ENCODE data around the gene GFRA1.

DNA sequence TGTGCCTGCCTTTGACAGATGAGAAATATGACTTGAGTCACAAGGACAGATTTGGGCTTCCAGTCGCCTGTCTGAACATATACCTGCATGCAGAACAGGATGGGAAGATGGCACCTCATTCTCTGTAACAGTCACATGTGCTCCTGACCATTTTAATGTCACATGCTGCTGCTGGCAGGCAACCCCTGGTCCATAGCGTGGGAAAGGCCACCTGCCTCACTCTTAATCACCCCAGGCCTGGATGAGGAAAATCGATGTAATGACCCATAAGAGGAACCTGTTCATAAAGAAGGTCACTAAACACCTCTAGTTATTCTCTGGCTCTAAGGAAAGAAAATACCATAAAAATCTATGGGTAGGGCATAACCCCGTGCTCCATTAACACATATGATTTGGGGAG, 110.2 kb downstream of the GFRA1 start:
- TF ChIP-seq, protein P1, sequence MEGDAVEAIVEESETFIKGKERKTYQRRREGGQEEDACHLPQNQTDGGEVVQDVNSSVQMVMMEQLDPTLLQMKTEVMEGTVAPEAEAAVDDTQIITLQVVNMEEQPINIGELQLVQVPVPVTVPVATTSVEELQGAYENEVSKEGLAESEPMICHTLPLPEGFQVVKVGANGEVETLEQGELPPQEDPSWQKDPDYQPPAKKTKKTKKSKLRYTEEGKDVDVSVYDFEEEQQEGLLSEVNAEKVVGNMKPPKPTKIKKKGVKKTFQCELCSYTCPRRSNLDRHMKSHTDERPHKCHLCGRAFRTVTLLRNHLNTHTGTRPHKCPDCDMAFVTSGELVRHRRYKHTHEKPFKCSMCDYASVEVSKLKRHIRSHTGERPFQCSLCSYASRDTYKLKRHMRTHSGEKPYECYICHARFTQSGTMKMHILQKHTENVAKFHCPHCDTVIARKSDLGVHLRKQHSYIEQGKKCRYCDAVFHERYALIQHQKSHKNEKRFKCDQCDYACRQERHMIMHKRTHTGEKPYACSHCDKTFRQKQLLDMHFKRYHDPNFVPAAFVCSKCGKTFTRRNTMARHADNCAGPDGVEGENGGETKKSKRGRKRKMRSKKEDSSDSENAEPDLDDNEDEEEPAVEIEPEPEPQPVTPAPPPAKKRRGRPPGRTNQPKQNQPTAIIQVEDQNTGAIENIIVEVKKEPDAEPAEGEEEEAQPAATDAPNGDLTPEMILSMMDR (IDR thresholded peaks at IDR 0.05): no peak
- no peak for TF ChIP-seq POLR2A (IDR thresholded peaks at IDR 0.05)
